Cardiac septum (tissue), 1 donor: Measurements from ENCODE around the gene LDLRAD4. TPM values are rescaled to one million over a fixed set of nuclear protein-coding genes. Genes with fewer than 3 reads are reported as not detected.

Experiments used
- DNase-seq: peaks from one replicate; pipeline ENCODE4 v3.0.0-alpha.2; 2020; ENCODE audit warnings: low spot score
- intact Hi-C: fragments of 100-400 bp; cut with DNase I; formaldehyde crosslinking; loops from one replicate; pipeline ENCODE4 v1.14.0; 2022
- total RNA-seq: library from RNA; stranded (reverse); fragmentation: NEBNext Ultra II Directional; extraction: Animal tissue kit (Norgen Biotek cat#: 25700); gene quantifications from one replicate; pipeline ENCODE4 v1.2.1, GENCODE V29; 2021
- donor health status: DM: no; HTN: no; CAD: no.

The LDLRAD4 gene
- total RNA-seq, 1 donor from 2014 or later, result 23.3 TPM

GRCh38 chr18:13548966-13549879 is 330.7 kb downstream of the LDLRAD4 start:
- intact Hi-C loops, result no loop called here
- DNase-seq, result no peak

GRCh38 chr18:13549880-13550232 is 331.3 kb downstream of the LDLRAD4 start:
- no peak for DNase-seq
- intact Hi-C loops, result loop anchor here (5.0 kb wide), 1 partner anchor 252 kb away; no protein-coding TSS in a partner anchor

- intact Hi-C loops, result loop anchor here (5.0 kb wide), 1 partner anchor 252 kb away; no protein-coding TSS in a partner anchor
- no peak for DNase-seq
Observed at GRCh38 chr18:13550418-13551304, 332.1 kb downstream of the LDLRAD4 start.

- intact Hi-C loops, result loop anchor here (5.0 kb wide), 1 partner anchor 251 kb away; no protein-coding TSS in a partner anchor
- DNase-seq, result no peak
Observed at GRCh38 chr18:13551305-13551603, 332.7 kb downstream of the LDLRAD4 start.

GRCh38 chr18:13551841-13552733 is 333.5 kb downstream of the LDLRAD4 start:
- intact Hi-C loops, result loop anchor here (5.0 kb wide), 1 partner anchor 250 kb away; no protein-coding TSS in a partner anchor
- DNase-seq, result no peak

- no peak for DNase-seq
- intact Hi-C loops, result loop anchor here (5.0 kb wide), 1 partner anchor 249 kb away; no protein-coding TSS in a partner anchor
Observed at GRCh38 chr18:13553449-13553848, 334.9 kb downstream of the LDLRAD4 start.

DNA sequence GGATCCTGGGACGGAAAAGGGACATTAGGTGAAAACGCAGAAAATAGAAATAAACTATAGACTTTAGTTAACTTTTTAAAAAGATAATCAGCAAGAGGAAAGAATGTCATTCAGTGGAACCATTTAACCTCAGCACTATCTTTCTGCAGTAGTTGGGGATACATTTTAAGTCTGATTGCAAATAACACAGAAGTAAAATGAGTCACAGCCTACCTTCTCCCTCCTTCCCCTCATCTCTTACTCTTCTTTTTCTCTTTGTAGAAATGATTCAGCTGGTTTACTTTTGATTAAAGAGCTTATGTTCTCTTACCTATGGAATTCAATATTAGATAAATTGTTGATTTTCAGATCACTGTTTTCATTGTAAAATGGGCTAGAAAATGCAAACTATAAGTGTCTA is 336.6 kb downstream of the LDLRAD4 start:
- no peak for DNase-seq
- intact Hi-C loops, result no loop called here

DNA sequence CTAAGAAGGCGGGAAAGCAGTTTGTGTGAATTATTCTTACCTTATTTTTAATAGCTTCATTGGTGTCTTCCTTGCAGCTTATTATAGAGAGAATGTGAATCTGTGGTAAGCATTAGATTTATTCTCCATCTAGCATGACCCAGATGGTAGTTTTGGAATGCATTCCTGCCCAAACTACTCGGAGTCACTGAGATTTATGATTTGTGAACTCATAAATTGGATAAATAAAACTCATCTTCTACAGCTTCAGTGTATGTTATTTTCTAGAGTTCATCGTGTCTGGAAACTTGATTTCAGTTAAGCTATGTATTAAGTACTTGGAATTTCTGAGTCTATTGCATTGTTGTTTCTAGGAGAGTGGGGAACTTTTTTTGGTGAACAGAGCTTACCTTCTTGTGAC is 337.3 kb downstream of the LDLRAD4 start:
- intact Hi-C loops, result no loop called here
- DNase-seq, result no peak

GRCh38 chr18:13556502-13556901 is 337.9 kb downstream of the LDLRAD4 start:
- intact Hi-C loops, result no loop called here
- DNase-seq, result no peak

- intact Hi-C loops, result loop anchor here (1.0 to 2.0 kb wide), 2 partner anchors 71 to 169 kb away; partner anchors contain the start of genes FAM210A and RNMT
- DNase-seq, result no peak
Observed at GRCh38 chr18:13558124-13558523, 339.6 kb downstream of the LDLRAD4 start.

GRCh38 chr18:13558790-13559189 is 340.2 kb downstream of the LDLRAD4 start:
- no peak for DNase-seq
- intact Hi-C loops, result loop anchor here (1.0 to 2.0 kb wide), 2 partner anchors 71 to 168 kb away; partner anchors contain the start of genes FAM210A and RNMT

DNA sequence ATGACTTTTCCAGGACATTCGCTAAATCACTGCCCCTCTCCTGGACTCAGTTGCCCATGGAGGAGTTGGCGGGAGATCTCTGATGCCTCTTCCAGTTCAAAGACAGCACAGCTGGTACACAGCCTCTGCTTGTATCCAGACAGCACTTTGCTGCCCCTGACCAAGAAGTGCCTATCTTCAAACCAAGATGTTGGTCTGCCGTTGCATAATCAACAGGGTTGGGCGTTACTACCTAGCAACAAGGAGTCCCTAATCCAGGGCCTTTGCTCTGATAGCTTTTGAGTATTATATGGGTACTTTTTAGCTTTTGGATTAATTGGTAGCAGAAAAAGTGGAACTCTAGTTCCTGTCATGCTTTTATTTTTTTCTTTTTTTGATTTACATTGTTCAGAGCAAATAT is 341.2 kb downstream of the LDLRAD4 start:
- intact Hi-C loops, result loop anchor here (2.0 kb wide), 1 partner anchor 167 kb away; the partner anchor contains the start of genes FAM210A and RNMT

GRCh38 chr18:13560306-13560705 is 341.7 kb downstream of the LDLRAD4 start:
- DNase-seq, result no peak
- intact Hi-C loops, result no loop called here

More for the DNA sequence above, 341.2 kb downstream of the LDLRAD4 start:
- no peak for DNase-seq

GRCh38 chr18:13562494-13563029 is 344.0 kb downstream of the LDLRAD4 start:
- intact Hi-C loops, result no loop called here
- DNase-seq, result no peak

- intact Hi-C loops, result no loop called here
- no peak for DNase-seq
Observed at GRCh38 chr18:13563390-13563805, 344.8 kb downstream of the LDLRAD4 start.

DNA sequence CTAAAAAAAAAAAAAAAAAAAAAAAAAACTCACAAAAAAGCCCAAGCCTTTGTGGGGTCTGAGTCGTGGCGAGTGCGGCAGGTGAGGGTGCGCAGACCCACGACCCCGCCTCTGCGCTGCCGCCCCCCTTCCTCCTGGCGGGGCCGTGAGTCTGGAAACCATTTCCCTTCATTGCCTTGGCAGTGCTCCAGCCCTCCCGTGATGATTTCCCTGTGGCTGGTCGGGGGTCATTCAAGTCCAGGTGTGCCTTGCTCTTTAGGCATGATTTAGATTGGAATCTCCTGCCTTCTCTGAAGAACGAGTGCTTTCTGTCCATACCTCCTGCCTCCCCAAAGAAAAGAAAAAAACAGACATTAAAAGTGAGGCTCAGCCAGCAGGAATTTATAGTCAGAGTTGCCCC is 346.0 kb downstream of the LDLRAD4 start:
- intact Hi-C loops, result no loop called here
- no peak for DNase-seq

DNA sequence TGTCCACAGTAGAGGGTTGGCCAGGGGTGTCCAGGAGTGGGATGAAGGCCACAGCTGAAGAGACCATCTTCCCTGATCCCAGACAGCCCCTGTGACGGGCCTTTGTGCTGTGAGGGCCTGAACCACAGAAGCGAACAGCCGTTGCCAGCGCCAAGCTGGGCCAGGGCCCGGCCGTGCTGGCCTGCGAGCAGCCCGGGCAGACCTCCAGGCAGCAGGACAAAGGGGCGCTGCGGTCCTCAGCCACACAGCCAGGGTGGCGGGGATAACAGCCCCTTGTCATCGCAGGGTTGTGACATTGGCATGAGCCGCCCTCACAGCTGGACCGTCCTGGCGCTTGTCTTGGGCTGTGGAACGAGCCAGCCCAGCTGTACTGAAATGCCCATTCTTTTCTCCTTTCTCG is 346.7 kb downstream of the LDLRAD4 start:
- DNase-seq, result peak; percentile 87
- intact Hi-C loops, result no loop called here

- intact Hi-C loops, result loop anchor here (2.0 kb wide), 1 partner anchor 44 kb away; no protein-coding TSS in a partner anchor
- DNase-seq, result no peak
Observed at GRCh38 chr18:13566941-13567746, 348.6 kb downstream of the LDLRAD4 start.
